DMS79 treated with DMSO at 0.1 percent for 48 hours (cell line): Measurements from ENCODE around the gene WDR13.
A peak's percentile ranks its signal among the peaks of the same experiment; 100 is the strongest.
"Not testable (repeated sequence)": the region's sequence is repeated elsewhere in the genome, so short reads cannot be mapped to it uniquely, and the experiment has no call there.

ENCODE experiments used
- DNase-seq: peaks from one replicate; lab custom pipeline; 2025; lab: John Stamatoyannopoulos, UW

WDR13 gene

DNA sequence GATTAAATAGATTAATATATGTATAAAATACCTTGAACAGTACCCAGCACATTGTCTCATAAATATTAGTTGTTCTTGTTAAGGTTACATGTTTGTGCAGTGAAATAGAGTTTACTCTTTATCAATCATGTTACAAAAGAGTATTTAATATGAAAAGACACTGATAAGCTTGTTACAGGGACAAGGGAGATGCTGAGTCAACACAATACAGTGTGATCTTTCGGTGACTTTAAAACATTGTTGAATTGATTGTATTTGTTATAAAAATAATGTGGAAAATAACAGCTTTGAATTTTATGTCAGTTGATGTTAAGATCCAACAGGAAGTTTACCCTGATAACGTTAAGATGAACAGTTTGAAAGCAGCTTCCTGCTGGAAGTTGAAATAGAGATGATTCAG, 1.4 kb upstream of the WDR13 start:
- no peak for DNase-seq

DNA sequence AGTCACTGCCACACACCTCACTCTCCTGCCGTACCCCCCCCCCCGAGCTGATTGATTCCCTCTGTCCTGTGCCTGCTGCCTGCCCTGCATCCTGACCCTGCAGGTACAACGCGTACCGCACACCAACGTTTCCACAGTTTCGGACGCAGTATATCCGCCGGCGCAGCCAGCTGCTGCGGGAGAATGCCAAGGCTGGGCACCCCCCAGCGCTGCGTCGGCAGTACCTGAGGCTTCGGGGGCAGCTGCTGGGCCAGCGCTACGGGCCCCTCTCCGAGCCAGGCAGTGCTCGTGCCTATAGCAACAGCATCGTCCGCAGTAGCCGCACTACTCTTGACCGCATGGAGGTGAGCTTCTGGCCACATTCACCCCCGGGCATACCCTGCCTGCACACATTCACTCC, 1.3 kb downstream of the WDR13 start:
- DNase-seq = no peak

DNA sequence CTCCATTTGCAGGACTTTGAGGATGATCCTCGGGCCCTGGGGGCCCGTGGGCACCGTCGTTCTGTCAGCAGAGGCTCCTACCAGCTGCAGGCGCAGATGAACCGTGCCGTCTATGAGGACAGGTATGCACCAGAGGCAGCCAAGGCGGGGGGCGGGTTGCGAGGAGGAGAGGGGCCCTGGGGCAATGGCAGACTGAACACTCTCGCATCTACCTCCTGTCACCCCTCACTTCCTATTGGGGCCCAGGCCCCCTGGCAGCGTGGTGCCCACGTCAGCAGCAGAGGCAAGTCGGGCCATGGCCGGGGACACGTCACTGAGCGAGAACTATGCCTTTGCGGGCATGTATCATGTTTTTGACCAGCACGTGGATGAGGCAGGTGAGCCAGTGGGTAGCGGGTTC, 2.0 kb downstream of the WDR13 start:
- DNase-seq = no peak

DNA sequence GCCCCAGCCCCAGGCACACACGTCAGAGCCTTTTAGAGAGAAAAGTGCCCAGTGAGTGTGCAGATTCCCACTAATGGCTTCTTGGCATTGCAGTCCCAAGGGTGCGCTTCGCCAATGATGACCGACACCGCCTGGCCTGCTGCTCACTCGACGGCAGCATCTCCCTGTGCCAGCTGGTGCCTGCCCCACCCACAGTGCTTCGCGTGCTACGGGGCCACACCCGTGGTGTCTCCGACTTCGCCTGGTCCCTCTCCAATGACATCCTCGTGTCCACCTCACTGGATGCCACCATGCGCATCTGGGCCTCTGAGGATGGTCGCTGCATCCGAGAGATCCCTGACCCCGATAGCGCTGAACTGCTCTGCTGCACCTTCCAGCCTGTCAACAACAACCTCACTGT, 2.9 kb downstream of the WDR13 start:
- DNase-seq = no peak

DNA sequence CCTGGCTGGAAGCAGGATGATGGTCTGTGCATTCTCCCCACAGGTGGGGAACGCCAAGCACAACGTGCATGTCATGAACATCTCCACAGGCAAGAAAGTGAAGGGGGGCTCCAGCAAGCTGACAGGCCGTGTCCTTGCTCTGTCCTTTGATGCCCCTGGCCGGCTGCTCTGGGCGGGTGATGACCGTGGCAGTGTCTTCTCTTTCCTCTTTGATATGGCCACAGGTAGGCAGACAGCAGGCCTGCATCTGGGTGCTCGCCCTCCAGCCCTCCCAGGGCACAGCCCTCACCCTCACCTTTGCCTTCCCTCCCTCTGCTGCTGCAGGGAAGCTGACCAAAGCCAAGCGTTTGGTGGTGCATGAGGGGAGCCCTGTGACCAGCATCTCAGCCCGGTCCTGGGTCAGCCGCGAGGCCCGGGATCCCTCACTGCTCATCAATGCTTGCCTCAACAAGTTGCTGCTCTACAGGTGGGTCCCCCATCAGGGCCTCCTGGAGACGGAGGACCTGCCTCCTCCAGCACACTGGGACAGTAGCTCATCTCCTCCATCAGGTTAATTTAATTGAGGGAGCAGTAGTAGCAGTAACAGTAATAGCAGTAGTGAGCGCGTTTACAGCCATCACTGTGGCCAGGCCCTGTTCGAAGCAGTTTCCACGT, 4.6 kb downstream of the WDR13 start:
- DNase-seq = no peak

DNA sequence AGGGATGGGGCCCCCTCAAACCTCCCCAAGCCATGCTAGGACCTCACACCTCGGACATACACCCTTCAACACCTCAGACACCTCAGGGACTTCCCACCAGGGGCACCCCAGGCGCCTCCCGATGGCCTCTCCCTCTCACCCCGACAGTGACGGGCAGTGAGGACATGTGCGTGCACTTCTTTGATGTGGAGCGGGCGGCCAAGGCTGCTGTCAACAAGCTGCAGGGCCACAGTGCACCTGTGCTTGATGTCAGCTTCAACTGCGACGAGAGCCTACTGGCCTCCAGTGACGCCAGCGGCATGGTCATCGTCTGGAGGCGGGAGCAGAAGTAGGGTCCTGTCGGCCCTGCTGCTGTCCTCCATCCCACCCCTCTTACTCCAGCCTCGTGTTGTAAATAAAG, 7.4 kb downstream of the WDR13 start:
- no peak for DNase-seq

DNA sequence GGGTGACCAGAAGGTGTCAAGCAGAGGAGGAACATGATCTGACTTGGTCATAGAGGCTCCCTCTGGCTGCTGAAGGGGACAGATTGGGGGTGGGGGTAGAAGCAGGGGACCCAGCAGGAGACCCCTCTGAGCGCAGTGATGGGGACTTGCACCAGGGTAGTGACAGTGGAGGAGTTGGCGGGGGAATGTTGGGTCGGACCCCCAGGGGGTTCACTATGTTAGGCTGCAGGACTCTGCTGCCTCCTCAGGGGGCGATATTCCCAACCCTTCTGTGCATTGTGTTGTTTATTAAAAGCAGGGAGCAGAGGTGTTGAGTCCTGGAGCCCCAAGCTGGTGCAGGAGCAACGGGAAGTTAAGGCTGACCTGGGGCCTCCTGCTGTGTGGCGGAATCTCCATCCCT, 8.8 kb downstream of the WDR13 start:
- DNase-seq = no peak

DNA sequence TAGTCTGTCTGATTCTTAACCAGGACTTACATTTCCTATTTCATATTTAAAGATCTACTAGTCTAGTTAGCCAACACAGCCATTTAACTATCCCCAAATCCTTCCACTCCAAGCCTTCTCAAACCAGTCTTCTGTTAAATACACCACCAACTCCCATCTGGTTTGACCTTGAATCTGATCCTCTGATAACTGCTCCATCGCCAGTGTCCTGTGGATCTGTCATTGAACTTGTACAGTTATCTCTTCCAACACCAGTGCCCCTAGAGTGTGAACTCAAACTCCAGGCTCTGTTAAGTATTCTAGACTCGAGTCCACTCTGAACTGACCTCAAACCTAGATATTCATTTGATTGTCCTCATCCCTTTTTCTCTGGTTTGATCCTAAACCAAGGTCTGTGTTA, 14.4 kb downstream of the WDR13 start:
- DNase-seq = no peak

DNA sequence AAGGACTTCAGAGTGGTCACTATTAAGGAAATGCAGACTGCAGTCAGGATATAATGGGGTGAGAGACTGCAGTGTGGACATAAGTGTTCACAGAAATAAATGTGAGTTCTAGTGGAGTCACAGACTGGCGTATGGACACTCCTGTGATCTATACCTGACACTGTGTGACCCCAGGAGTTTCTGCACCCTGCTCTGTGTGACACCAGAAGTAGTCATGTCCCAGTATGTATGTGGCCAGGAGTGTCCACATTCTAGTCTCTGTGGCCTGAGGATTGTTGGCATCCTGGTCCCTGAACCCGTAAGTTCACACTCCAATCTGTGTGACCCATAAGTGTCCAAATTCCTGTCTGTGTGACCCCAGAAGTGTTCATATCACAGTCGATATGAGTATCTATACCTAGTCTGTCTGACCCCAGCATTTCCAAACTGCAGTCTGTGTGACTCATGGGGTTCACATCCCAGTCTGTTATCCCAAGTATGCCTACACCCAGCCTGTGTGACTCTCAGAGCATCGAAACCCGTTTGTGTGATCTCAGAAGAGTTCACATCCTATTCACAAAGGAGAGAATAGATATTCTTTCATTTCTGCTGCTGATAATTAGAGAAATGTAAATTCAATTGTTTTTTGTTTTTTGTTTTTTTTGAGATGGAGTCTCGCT, 16.3 kb downstream of the WDR13 start:
- no peak for DNase-seq

DNA sequence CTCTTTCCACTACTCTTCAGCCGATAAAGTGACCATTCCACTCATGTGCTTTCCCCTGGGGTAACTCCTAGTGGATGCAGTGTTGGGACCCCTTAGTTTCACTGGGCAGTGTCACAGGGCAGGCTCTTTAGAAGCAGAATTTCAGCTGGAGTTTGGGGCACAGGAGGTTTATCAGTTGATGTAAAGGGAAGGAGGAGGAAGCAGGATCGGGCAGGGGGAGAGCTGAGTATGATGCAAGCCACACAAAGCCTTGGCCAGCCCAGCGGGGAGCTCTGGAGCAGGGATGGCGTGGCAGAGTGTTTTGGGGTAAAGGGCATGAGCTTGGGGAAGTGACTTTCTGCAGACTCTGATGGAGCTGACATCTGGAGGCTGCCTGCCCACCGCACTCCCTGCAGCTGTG, 19.3 kb downstream of the WDR13 start:
- no peak for DNase-seq

DNA sequence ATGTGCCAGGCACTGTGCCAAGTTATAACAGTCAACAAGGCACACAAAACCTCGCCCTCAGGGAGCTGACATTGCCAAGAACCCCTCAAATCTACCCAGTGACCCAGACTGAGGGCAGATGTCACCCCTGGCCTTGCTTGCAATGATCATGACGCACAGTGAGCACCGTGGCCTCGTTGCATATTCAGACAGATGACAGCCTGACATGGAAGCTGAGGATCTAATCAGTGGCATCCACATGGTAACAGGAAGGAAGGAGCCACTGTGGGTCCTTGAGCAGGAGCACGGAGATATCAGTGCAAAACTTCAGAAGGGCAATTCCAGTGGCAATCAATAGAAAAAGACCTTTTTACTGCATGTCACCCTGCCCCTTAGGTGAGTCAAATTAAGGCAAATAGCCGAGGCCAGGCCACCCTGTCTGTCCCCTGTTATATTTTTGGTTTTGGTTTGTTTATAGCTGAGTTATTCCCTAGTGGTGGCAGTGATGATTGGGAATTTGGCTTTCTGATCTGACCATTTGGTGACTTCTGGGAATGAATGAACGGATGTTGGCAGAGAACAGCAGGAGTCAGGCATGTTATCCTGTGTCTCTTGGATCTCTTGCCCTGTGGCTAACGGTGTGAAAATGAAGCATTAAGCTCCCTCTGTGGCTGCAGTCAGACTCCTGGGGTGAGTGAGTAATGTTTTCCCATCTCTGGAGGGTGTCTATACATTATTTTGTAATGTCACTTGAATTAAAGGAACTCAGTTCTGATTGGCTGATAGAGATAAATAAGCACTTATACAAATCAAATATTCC, 20.4 kb downstream of the WDR13 start:
- no peak for DNase-seq

DNA sequence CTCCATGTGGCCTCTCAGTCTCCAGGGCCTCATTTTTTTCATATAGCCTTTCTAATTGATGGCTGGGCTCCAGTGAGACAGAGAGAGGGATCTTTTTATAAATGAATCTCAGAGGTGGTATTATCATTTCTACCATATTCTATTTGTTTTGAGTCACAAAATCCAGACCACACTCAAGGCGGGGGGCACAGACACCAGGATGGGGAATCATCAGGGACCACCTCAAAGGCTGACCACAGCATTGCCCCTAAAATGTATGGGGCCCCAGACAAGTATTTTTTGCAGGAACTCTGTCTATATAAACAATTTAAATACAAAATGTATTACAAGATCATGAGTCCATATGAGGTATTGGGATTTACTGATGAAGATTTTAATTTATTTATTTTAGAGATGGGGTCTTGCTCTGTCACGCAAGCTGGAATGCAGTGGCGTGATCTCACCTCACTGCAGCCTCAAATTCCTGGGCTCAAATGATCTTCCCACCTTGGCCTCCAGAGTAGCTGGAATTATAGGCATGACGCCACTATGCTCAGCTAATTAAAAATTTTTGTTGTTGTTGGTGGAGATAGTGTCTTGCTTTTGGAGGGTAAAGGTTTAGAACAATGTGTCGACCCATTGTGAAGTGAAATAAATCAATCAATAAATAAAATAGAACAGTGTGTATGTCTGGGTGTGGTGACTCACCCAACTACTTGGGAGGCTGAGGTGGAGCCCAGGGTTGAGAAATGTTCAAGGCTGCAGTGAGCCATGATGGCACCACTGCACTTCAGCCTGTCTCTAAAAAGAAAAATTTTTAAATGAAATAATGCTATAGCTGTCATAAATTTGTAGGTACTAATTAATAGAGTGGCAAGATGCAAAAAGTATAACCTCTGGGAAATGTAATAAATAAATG, 29.4 kb downstream of the WDR13 start:
- no peak for DNase-seq

DNA sequence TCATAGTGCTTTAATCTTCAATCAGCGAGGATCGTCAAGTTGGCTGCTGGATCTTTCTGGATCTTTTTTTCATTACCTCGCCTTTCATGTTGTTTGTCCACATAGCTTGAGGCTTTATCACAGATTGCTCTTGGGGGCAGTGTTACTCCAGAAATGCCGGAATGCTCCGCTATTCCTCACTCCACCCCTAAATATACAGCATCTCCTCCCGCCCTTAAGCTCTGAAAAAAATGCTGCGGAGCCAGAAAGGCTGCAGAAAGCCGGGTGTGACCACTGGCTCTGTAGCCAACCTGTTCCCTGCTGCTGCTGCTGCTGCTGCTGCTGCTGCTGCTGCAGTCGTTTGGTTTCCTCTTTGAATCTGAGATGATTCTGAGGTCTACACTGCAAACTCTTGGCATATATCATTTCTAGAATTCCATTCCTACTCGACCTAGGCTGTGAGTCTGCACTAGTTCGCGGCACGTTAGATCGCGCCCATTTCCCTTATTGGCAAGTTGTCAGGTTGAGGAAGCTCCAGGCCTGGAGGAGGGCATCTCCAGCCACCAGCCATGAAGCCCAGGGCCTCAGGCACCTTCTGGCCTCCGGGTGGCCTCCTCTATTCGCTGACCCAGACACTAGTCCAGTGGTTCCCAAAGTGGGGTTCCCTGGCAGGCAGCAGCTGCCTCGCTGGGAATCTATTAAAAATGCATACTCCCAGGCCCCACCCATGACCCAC, 34.2 kb downstream of the WDR13 start:
- DNase-seq = peak; percentile 70

DNA sequence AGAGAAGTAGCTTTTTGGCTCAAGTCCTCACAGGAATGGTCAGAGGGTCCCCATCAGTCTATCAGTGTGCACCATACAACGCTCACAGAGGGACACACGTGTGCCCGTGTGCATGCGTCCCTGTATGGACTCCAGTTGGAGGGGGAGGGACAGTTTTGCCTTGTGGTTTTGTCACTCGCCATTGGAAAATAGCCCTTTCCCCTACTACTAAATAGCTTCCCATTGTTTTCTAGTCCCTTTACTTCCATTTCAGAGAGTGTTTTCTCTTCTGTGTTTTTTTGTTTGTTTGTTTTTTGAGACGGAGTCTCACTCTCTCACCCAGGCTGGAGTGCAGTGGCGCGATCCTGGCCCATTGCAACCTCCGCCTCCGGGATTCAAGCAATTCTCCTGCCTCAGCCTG, 34.9 kb downstream of the WDR13 start:
- DNase-seq = no peak

DNA sequence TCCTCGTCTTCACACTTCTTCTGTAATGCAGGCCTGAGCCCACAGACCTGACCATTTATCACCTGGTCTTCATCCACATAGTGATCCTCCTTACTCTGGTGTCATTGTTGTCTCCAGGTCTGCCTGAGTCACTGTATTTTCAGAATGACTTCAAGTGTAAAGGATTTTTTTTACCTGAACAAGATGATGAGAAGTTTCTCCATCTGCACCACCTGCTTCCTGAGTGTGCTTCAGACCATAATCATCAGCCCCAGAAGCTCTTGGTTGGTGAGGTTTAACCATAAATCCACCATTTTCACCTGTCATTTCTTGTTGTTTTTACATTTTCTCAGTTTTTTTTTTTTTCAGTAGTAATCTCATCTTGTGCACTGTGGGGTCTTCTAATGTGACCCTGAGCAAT, 39.0 kb downstream of the WDR13 start:
- no peak for DNase-seq

DNA sequence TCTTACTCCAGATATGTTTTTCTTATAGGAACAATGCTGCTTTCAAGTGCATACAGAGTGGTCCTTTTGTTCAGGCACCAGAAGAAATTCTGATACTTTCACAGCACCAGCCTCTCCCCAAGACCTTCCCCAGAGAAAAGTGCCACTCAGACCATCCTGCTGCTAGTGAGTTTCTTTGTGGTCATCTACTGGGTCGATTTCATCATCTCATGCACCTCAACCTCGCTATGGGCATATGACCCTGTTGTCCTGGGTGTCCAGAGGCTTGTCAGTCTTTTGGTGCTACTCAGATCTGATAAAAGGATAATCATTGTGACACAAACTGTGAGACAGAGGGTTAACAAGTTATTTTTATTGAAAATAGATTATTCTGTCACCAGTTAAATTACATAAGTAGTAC, 39.5 kb downstream of the WDR13 start:
- no peak for DNase-seq

DNA sequence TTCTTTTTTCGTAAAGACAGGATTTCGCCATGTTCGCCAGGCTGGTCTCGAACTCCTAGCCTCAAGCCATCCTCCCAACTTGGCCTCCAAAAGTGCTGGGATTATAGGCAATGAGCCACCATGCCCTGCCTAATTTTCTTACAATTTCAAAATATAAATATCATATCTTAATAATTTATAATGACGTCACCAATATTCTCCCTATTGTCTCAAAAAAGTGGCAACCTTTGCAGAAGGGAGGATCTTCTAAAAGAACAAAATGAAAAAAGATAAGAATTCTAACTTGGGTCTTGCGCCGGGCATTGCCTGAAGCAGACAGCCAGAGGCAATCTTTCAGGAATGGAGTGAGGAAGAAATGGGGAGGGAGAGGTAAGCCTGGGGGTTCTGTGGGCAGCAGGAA, 48.4 kb downstream of the WDR13 start:
- no peak for DNase-seq

DNA sequence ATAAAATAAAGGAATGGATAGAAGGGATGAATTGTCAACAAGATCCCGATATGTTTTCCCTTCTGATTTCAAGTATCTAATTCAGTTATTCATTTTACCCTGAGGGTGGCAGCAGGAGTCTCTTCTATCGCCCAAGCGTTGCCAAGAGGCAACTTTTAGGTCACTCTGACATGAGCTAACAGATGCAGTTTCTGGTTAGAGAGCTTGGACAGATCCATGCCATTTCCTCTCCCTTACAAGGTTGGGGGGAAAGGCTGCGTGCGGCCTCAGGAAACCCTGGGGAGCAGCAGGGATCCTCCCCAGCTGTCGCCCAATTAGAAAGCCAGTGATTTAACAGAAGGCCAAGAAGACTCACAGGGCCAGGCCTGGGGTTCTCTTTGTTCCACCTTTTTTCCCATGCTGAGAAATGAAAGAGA, 51.1 kb downstream of the WDR13 start:
- peak; percentile 31 for DNase-seq

DNA sequence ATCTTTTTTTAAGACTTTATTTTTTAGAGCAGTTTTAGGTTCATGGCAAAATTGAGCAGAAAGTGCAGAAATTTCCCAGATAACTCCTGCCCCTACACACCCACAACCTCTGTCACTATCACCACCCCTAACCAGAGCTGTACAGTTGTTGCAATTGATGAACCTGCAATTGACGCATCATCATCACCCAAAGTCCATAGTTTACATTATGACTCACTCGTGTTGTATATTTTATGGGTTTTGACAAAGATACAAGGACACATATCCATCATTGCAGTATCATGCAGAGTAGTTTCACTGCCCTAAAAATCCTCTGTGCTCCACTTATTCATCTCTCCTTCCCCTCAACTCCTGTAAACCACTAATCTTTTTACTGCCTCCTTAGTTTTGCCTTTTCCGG, 51.8 kb downstream of the WDR13 start:
- no peak for DNase-seq

DNA sequence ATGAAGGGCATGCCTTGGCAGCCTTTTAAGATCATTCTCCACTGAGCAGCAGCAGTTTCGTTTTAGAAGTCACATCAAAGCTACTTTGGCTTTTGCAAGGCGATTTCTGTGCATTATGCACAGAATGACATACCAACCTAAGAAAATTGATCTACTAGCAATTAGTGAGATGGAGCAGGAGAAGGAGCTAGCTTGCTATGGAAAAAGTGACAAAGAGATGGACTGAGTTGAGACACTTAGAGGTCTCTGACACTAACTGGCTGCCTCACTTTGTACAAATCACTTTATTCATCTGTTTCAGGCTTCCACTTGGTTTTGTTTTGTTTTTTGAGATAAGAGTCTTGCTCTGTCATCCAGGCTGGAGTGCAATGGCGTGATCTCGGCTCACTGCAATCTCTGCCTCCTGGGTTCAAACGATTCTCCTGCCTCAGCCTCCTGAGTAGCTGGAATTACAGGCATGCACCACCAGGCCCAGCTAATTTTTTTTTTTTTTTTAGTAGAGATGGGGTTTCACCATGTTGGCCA, 54.8 kb downstream of the WDR13 start:
- not testable (repeated sequence) for DNase-seq

DNA sequence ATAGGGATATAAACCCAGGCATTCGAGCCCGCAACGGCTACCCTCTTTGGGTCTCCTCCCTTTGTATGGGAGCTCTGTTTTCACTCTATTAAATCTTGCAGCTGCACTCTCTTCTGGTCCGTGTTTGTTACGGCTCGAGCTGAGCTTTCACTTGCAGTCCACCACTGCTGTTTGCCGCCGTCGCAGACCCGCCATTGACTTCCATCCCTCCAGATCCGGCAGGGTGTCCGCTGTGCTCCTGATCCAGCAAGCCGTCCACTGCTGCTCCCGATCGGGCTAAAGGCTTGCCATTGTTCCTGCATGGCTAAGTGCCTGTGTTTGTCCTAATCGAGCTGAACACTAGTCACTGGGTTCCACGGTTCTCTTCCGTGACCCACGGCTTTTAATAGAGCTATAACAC, 57.5 kb downstream of the WDR13 start:
- not testable (repeated sequence) for DNase-seq
